T47D (cell line): ENCODE measurements around the gene OPTC.
A peak's percentile ranks its signal among the peaks of the same experiment; 100 is the strongest.

Experiments used
- DNase-seq, 2 experiments: peaks; one replicate each; pipeline versions ENCODE4 v3.0.0 to v3.0.0-alpha.2; 2011 to 2012; ENCODE audit warnings: low read depth in 1 of 2, low spot score in 1 of 2
- JUND ChIP-seq: IDR thresholded peaks from 2 replicates; pipeline ENCODE4 v1.6.1; 2012; ENCODE audit warnings: low read depth
- in situ Hi-C: cut with HindIII; loops from 2 replicates; pipeline ENCODE4 v1.10.0; 2016; ENCODE audit warnings: low sequenced_read_pairs, low pct_unique_long_range_greater_than_20kb

The OPTC gene

DNA sequence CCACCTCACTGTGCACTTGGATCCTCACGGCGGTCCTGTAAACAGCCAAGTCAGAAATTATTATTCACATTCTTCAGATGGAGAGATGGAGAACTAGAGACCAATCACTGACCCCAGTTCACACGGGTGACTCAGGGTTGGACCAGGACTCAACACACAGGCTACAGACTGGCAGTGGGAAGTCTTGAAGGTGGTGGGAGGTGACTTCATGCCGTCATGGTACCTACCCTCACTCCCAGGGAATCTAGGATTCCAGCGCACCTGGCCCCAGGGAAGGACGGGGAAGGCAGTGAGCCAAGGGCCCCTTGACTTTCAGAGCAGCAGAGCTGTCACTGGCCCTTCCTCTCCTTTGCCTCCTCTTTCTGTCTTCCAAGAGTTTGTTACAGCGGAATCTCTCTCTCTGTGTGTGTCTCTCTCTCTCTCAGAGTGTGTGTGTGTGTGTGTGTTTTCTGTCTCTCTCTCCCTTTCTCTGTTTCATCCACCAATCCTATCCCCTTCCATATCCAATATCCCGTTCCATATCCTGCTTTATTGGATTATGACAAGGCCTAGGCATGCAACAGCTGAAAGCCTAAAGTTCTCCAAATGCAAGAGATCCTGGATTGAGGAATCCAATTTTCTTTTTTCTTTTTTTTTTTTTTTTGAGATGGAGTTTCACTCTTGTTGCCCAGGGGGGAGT, 11.7 kb downstream of the OPTC start:
- in situ Hi-C loops: no loop called here
- TF ChIP-seq JUND: no peak
- no peak for DNase-seq

DNA sequence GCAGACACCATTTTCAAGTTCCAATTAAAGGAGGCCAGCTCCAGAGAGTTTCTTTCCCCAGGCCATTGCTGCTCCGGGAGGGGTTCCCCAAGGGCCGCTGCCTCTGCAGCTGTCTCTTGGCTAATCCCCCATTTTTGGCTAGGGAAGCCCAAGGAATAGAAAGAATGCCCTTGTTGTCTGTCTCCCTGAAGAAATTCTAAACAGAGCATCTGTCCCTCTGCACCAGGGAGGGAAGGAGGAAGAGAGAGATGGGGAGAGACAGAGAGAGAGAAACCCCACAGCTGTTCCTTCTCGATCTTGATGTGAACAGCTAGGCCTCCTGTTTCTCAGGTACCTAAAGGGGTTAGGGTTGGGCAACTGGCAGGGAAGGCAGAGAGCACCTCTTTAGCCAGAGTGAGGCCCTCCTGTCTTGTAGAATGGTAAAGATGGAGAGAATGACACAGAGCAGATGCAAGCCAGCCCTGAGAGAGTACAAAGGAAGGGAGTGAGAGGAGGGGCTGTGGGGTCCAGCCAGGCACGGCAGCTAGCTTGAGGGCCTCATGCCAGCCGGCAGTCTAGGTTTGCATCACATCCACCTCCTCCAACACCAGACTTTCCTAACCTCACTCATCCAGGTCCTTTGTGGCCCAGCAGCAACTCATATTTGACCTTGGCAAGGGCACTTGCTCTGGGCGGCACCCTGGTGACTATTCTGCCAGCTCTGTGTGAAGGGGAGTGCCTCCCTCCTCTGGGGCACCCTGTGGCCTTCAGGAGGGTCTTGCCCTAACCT, 13.1 kb downstream of the OPTC start:
- no peak for TF ChIP-seq JUND
- in situ Hi-C loops: no loop called here
- DNase-seq: no peak

DNA sequence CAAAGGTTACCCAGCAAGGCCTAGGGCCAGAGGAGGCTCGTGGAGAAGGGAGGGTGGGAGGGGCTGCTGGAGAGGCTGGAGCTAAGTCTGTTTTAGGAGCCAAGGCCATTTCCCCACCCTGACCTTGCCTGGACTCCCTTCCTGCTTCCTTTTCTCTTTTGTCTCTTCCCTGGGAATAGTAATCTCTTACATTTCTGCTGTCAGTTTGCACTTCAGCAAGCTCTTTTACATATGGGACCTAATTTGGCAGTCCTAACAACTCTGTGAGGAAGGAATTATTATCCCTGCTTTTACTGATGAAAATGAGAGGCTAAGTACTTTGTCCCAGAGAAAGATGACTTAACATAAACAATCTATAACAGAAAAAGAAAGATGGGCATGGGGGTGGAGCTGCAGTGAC, 13.8 kb downstream of the OPTC start:
- no peak for DNase-seq
- TF ChIP-seq JUND: no peak
- in situ Hi-C loops: no loop called here

DNA sequence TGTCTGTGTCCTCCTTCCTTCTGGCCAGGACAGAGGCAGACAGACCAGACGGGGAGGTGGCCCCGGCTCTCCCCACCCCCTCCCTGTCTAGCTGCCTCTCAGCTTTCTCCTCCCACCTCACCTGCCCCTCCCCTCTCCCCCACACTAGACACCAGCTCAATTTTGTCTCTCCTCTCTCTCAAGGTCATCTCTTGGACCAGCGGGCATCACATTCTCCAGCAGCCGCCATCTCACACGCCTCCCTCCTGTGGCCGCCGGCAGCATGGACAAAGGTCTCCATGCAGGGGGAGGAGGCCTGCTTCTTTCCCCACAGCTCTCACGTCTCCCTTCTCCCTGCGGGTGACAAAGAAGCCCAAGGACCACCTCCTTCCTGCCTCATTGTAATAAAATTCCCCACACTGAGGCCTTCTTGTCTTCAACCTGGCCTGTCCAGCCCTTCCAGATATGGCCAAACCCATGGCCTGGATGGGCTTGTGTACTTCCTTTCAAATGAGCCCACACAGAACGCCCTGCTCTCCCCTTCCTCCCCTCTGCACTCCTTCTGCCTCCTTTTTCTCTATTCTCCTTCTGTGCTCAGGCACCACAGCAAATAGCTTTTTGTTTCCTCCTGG, 14.6 kb downstream of the OPTC start:
- TF ChIP-seq JUND: no peak
- in situ Hi-C loops: no loop called here

DNA sequence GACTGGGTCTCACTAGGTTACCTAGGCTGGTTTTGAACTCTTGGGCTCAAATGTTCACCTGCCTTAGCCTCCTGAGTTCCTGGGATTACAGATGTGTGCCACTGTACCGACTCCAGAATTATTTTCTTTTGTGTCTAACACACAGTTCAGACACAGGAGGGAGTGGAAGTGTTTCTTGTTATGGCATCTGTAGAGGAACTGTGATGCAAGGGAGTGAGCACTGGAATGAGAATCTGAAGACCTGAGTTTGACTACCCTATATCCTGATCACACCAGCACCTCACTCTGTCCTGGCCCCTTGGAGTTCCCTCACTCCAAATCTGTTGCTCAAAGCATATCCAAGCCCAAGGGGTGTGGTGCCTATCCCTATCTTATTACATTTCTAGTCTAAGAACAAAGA, 15.2 kb downstream of the OPTC start:
- in situ Hi-C loops: no loop called here
- no peak for DNase-seq
- no peak for TF ChIP-seq JUND

More for the DNA sequence above, 14.6 kb downstream of the OPTC start:
- no peak for DNase-seq

DNA sequence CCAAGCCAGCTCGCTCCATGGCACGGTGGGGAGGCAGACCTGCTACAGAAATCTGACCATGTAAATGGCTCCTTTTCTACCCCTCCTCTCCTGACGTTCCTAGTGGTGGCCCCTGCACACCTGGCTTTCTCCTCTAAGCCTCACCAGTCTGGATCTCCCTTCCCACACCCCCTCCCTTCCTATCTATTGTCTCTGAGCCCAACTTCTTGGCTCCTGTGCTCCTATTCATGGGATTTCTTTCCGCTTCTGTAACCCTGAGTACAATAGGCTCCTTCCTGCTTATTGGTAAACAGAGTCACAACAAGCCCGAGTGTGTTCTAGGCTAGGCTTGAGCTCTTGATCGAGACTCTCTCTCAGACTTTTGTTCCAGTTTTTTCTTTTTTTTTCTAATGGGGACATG, 17.6 kb downstream of the OPTC start:
- no peak for DNase-seq
- no peak for TF ChIP-seq JUND
- in situ Hi-C loops: no loop called here

DNA sequence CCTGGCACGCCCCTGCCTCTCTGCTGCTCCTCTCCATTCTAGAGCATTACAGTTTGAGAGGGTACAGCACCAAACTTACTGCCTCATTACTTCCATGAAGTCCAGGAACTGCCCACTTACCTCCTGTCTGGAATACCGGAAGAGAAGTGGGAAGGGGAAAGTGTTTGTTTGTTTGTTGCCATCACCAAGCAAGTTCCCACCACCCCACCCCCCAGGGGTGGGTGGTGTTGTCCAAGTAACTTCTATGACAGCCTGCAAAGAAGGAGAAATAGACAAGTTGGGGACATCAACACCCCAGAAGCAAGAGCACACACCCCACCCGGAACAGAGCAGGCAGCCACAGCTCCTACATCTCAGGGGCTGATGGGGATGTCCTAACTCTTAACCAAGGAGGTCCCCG, 18.0 kb downstream of the OPTC start:
- no peak for TF ChIP-seq JUND
- in situ Hi-C loops: no loop called here
- DNase-seq: no peak

DNA sequence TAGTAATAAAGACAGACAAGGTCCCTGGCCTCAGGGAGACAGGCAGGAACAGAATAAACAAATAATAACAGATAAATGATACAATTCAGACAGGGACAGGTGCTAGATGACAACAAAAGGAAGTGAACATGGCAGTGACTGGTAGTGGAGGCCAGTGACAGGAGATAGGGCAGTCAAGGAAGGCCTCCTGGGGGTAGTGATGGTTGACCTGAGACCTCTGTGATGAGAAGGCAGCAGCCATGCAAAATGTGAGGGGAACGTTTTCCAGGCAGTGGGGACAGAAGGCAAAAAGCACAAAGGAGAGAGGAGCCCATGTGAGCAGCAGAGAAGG, 18.5 kb downstream of the OPTC start:
- in situ Hi-C loops: no loop called here
- TF ChIP-seq JUND: no peak
- DNase-seq: no peak

DNA sequence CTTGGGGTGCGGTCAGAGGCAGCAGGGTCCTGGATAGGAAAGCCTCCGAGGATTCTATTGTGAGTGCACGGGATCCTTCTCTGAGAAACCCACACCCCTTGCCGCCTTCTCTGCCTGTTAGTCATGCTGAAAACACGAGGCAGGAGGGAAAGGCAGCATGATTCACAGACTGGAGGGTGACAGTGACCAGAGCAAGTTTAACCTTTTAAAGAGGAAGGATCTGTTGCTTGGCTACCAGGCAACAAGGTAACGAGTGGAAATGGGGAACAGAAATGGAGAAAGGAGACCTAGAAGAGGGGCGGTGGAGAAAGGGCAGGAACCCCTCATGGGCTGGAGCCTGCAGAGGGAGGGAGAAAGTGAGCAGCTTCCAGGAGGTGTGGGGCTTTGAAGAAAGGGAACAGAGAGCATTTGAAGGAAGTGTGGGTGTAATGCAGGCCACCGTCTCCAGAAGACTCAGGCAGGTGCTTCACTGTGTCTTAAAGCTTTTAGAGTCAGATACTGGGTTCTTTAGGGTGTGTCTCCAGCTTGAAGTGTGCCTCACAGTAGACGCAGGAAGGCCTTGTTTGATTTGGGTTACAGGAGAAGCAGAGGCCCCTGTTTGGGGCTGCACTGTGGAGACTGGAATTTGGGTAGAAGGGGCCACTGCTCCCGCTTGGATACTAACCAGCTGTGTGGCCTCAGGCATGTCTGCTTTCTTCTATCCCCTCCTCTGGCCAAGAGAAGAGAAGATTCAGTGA, 19.1 kb downstream of the OPTC start:
- DNase-seq: peak in 1 of 2 experiments; percentile 32
- no peak for TF ChIP-seq JUND
- in situ Hi-C loops: no loop called here

DNA sequence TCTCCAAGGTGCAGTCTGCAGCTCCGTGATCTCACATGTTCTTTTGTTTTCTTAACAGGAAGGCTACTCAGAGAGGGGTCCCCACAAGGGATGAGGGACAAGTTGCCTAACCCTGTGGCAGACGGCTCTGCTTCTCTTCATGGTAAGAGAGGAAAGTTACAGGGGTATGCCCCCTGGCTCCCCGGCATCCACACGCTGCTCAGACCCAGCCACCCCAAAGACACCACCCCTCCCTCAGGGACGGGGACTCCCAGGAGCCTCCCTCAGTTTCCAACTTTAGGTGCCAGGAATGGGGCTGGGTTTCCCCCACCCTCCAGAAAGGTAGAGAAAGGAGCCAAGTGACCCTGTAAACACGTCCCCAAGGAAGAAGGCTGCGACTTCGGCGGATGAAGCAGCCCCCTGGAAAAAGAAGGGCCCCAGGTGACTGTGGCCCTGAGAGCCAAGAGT, 19.7 kb downstream of the OPTC start:
- no peak for DNase-seq
- in situ Hi-C loops: no loop called here
- TF ChIP-seq JUND: no peak

DNA sequence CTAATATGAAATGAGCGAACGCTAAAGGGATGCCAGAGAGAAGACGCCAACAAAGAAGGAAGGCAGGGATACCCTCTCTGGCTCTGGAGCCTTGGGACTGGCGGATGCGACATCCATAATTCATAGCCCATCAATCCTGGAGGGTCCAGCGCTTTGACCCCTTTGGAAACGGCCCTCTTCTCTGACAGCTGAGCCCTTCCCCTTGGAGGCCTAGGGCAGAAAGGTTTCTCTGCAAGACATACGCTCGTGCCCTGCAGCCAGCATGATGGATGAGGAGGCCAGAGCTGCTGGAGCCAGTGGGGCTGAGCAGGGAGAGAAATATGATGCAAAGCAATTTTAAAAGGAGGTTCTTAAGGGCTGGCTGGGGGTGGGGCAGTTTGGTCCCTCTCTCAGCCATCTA, 22.2 kb downstream of the OPTC start:
- no peak for TF ChIP-seq JUND
- in situ Hi-C loops: no loop called here
- no peak for DNase-seq

DNA sequence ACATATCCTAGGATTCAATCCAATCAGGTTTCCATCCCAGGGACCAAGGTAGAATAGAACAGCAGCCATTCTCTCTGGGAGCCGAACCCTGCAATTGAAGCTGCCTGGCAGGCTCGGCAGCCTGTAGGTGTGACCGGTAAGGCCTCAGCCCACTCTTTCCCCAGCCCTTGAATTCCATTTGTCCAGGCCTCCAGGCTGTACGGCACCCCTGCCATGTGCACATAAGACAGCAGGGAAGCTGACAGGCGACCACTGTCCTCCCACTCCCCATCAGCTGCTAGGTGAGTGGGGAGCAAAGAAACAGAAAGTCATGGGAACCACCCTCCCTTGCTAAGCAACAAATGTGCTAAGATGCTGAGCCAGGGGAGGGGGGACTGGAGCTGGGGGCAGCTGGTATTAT, 23.0 kb downstream of the OPTC start:
- in situ Hi-C loops: no loop called here
- TF ChIP-seq JUND: no peak
- DNase-seq: no peak
